ENCODE data around the gene IER5. TPM values are rescaled to one million over a fixed set of nuclear protein-coding genes. Genes with fewer than 3 reads are reported as not detected.
A peak's percentile ranks its signal among the peaks of the same experiment; 100 is the strongest.

The IER5 gene
- total and polyA plus RNA-seq, 2 experiments from 2014 or later, result 8.1 to 38.5 TPM

GRCh38 chr1:181119093-181119989 lies 30.8 kb downstream of the IER5 start:
- Histone ChIP-seq H3K79me2 (ENCODE audit: insufficient read depth) (no peaks in the 10 kb centered on the region), H2AFZ (no peak overlapping the region), H3K36me3 (ENCODE audit: low read depth) (no peaks in the 10 kb centered on the region), H3K4me3 (no peak overlapping the region), H3K9me2 (ENCODE audit: insufficient read depth) (no peaks in the 10 kb centered on the region), H3K9ac (no peak overlapping the region), H3K4me1 (ENCODE audit: insufficient read depth) (peaks cover 16% of the 10 kb centered on the region), H3K9me3 (ENCODE audit: low read depth) (no peaks in the 10 kb centered on the region), H3K27ac (no peak overlapping the region), H3K4me2 (ENCODE audit: unreplicated experiment) (no peak overlapping the region), H3K27me3 (replicated peaks; ENCODE audit: insufficient read depth) (no peaks in the 10 kb centered on the region), H3F3A (ENCODE audit: insufficient read depth) (no peaks in the 10 kb centered on the region), H4K20me1 (ENCODE audit: insufficient read depth) (no peaks in the 10 kb centered on the region)
- no peak for TF ChIP-seq EZH2 (IDR thresholded peaks at IDR 0.05; ENCODE audit: insufficient read depth, poor library complexity, severe bottlenecking)
- no peak for TF ChIP-seq EZH2phosphoT487 (IDR thresholded peaks at IDR 0.05; ENCODE audit: insufficient read depth, low read depth)
- 69 to 70% methylated on average over 6 of the region's 6 CpGs for WGBS, 2 experiments (ENCODE audit: low coverage in 1 of 2, low lambda C conversion rate in 2 of 2, missing lambda C conversion rate in 2 of 2)
- DNase-seq, result peak; percentile 52
- in situ Hi-C loops (cut with MboI), result no loop called here

GRCh38 chr1:181120924-181121323 lies 32.4 kb downstream of the IER5 start:
- Histone ChIP-seq H3K9me2 (ENCODE audit: insufficient read depth) (no peaks in the 10 kb centered on the region), H3K4me3 (no peak overlapping the region), H3F3A (ENCODE audit: insufficient read depth) (0 out of 2 replicates have a peak, but pooled peaks cover 4% of the 10 kb centered on the region), H3K27me3 (replicated peaks; ENCODE audit: insufficient read depth) (no peaks in the 10 kb centered on the region), H3K27ac (no peak overlapping the region), H3K4me2 (ENCODE audit: unreplicated experiment) (no peak overlapping the region), H4K20me1 (ENCODE audit: insufficient read depth) (no peaks in the 10 kb centered on the region), H3K9me3 (ENCODE audit: low read depth) (no peaks in the 10 kb centered on the region), H3K9ac (no peak overlapping the region), H3K36me3 (ENCODE audit: low read depth) (no peaks in the 10 kb centered on the region), H2AFZ (no peak overlapping the region), H3K79me2 (ENCODE audit: insufficient read depth) (no peaks in the 10 kb centered on the region), H3K4me1 (ENCODE audit: insufficient read depth) (peaks cover 19% of the 10 kb centered on the region)
- TF ChIP-seq EZH2phosphoT487 (IDR thresholded peaks at IDR 0.05; ENCODE audit: insufficient read depth, low read depth) (no peak), EZH2 (IDR thresholded peaks at IDR 0.05; ENCODE audit: insufficient read depth, poor library complexity, severe bottlenecking) (no peak)
- in situ Hi-C loops (cut with MboI), result no loop called here
- DNase-seq, result no peak
- WGBS, 2 experiments (ENCODE audit: low coverage in 1 of 2, low lambda C conversion rate in 2 of 2, missing lambda C conversion rate in 2 of 2), result 49 to 58% methylated on average over 2 of the region's 2 CpGs

GRCh38 chr1:181121498-181121897 lies 33.0 kb downstream of the IER5 start:
- H3K79me2 ChIP-seq (ENCODE audit: insufficient read depth), result no peaks in the 10 kb centered on the region
- H2AFZ ChIP-seq, result no peak overlapping the region
- no peak for DNase-seq
- H3F3A ChIP-seq (ENCODE audit: insufficient read depth), result 0 out of 2 replicates have a peak, but pooled peaks cover 4% of the 10 kb centered on the region
- in situ Hi-C loops (cut with MboI), result no loop called here
- H3K27ac ChIP-seq, result no peak overlapping the region
- H3K9ac ChIP-seq, result no peak overlapping the region
- H3K36me3 ChIP-seq (ENCODE audit: low read depth), result no peaks in the 10 kb centered on the region
- no peaks in the 10 kb centered on the region for H3K9me2 ChIP-seq (ENCODE audit: insufficient read depth)
- H4K20me1 ChIP-seq (ENCODE audit: insufficient read depth), result no peaks in the 10 kb centered on the region
- no peak for TF ChIP-seq EZH2 (IDR thresholded peaks at IDR 0.05; ENCODE audit: insufficient read depth, poor library complexity, severe bottlenecking)
- no peak for TF ChIP-seq EZH2phosphoT487 (IDR thresholded peaks at IDR 0.05; ENCODE audit: insufficient read depth, low read depth)
- no peaks in the 10 kb centered on the region for H3K9me3 ChIP-seq (ENCODE audit: low read depth)
- H3K4me1 ChIP-seq (ENCODE audit: insufficient read depth), result peaks cover 19% of the 10 kb centered on the region
- no peaks in the 10 kb centered on the region for H3K27me3 ChIP-seq (replicated peaks; ENCODE audit: insufficient read depth)
- H3K4me3 ChIP-seq, result no peak overlapping the region
- no peak overlapping the region for H3K4me2 ChIP-seq (ENCODE audit: unreplicated experiment)
- WGBS, 2 experiments (ENCODE audit: low coverage in 1 of 2, low lambda C conversion rate in 2 of 2, missing lambda C conversion rate in 2 of 2), result 75 to 80% methylated on average over 5 of the region's 5 CpGs

DNA sequence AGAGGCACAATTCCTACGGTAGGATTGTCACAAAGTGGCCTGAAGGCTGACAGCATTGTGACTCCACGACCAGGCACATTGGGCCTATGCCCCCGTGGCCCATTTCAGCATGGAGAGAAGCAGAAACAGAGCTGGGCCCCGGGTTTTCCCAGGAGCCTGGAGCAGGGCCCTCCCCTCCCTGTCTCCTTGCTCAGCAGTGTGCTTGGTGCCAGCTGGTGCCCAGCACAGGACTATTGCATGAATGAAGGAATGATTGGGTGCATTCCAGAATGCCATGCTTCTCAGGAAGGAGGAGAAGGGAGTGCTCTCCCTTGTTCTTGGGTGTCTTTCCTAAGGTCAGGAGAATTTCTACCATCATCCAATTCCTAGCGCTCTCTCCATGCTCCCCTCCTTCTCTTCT lies 33.7 kb downstream of the IER5 start:
- no peak overlapping the region for H3K4me3 ChIP-seq
- H3F3A ChIP-seq (ENCODE audit: insufficient read depth), result 0 out of 2 replicates have a peak, but pooled peaks cover 4% of the 10 kb centered on the region
- no peak overlapping the region for H3K27ac ChIP-seq
- H3K27me3 ChIP-seq (replicated peaks; ENCODE audit: insufficient read depth), result no peaks in the 10 kb centered on the region
- no peaks in the 10 kb centered on the region for H4K20me1 ChIP-seq (ENCODE audit: insufficient read depth)
- TF ChIP-seq EZH2phosphoT487 (IDR thresholded peaks at IDR 0.05; ENCODE audit: insufficient read depth, low read depth) (no peak), EZH2 (IDR thresholded peaks at IDR 0.05; ENCODE audit: insufficient read depth, poor library complexity, severe bottlenecking) (no peak)
- H3K4me1 ChIP-seq (ENCODE audit: insufficient read depth), result peaks cover 18% of the 10 kb centered on the region
- in situ Hi-C loops (cut with MboI), result no loop called here
- no peak overlapping the region for H3K4me2 ChIP-seq (ENCODE audit: unreplicated experiment)
- H3K79me2 ChIP-seq (ENCODE audit: insufficient read depth), result no peaks in the 10 kb centered on the region
- H3K36me3 ChIP-seq (ENCODE audit: low read depth), result no peaks in the 10 kb centered on the region
- 72 to 88% methylated on average over 5 of the region's 5 CpGs for WGBS, 2 experiments (ENCODE audit: low coverage in 1 of 2, low lambda C conversion rate in 2 of 2, missing lambda C conversion rate in 2 of 2)
- H2AFZ ChIP-seq, result no peak overlapping the region
- no peaks in the 10 kb centered on the region for H3K9me2 ChIP-seq (ENCODE audit: insufficient read depth)
- H3K9ac ChIP-seq, result no peak overlapping the region
- no peaks in the 10 kb centered on the region for H3K9me3 ChIP-seq (ENCODE audit: low read depth)
- DNase-seq, result no peak
